Measurements from ENCODE around the gene PRDM8.

Gene PRDM8

DNA sequence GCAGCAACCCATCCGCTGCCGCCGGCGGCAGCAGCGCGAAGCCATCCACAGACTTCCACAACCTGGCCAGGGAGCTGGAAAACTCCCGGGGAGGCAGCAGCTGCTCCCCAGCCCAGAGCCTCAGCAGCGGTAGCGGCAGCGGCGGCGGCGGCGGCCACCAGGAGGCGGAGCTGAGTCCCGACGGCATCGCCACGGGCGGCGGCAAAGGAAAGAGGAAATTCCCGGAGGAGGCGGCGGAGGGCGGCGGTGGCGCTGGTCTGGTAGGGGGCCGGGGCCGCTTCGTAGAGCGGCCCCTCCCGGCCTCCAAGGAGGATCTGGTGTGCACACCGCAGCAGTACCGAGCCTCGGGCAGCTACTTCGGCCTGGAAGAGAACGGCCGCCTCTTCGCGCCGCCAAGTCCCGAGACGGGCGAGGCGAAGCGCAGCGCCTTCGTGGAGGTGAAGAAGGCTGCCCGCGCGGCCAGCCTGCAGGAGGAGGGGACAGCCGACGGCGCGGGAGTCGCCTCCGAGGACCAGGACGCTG, 4.9 kb downstream of the PRDM8 start:
- peak; percentile 84 to 85 for DNase-seq

DNA sequence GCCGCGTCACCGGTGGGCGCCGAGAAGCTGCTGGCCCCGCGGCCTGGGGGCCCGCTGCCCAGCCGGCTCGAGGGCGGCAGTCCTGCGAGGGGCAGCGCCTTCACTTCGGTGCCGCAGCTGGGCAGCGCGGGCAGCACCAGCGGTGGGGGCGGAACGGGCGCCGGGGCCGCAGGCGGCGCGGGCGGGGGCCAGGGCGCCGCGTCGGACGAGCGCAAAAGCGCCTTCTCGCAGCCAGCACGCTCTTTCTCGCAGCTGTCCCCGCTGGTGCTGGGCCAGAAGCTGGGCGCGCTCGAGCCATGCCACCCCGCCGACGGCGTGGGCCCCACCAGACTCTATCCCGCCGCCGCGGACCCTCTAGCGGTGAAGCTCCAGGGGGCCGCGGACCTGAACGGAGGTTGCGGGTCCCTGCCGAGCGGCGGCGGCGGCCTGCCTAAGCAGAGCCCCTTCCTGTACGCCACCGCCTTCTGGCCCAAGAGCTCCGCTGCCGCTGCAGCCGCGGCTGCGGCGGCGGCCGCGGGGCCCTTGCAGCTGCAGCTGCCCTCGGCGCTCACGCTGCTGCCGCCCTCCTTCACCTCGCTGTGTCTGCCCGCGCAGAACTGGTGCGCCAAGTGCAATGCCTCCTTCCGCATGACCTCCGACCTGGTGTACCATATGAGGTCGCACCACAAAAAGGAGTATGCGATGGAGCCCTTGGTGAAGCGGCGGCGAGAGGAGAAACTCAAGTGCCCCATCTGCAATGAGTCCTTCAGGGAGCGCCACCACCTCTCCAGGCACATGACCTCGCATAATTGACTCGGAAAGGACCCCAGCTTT, 5.6 kb downstream of the PRDM8 start:
- peak; percentile 44 to 55 for DNase-seq

DNA sequence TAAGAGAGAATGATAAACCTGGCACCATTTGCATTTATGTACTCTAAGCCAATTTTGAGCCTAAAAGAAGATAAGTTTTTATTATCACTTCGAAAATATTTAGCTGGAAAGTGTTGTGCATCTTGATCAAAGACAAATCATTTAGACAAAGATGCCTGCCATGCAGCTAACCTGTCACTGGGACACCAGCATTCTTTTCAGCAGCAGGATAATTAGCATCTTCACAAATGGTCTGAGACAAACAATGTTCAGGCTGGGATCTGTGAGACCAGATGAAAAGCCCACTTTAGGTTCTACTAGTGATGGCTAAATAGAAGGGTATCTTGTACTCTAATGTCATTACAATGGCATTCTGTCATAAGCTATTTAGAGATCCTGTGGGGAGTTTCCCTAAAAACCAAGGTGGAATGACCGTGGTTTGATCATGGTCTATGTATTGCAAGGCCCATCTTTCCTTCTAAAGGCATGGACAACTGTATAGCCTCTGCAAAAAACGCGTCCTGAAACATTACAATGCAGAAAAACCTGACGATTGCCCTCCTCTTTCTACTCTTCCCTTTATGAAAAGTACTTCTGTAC, 7.2 kb downstream of the PRDM8 start:
- no peak for DNase-seq

DNA sequence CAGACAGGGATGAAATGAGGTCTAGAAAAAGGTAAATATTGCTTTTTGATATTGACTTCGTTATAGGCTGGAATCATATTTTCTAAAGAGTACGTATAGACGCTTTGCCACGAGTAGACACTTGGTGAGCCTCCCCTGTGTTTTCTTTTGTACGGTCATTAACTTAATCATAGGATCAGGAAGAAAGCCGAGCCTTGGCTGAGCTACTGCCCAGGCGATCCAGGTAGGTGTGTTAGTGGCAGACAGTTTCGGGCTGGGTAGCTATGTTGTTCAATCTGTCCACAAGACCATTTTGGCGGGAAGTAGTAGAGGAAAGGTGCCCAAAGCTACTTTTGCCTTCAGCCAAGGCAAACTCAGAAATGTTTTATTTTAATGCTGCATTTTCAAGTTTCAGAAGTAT, 8.8 kb downstream of the PRDM8 start:
- no peak for DNase-seq

DNA sequence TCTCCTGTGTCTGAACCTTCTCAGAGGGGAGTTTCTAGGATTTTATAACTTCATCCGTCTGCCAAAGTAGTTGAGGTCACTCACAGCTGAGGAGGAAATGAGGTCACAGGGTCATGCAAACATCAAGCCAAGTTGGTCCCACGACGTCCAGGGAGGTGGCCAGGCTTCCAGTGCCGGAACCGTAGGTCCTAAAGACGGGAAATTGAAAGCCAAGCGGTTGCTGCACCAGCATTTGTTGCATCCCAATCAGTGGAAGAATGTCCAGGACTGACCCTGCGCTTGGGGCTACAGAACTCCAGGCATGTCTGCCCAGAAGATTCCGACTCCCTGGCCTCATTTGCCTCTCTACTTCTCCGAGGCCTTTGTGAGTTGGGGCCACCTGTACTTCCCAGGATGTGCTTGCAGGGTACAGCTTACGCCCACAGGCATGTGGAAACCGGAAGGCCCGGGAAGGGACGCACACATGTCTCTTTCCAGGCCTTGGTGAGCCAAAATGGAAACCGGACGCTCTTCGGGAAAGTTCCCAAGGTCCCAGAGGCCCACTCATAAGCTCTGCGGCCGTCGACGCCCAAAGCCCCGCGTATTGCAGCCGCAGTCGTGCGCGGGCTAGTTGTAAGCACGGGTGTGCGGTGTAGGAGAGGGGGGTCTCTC, 9.3 kb downstream of the PRDM8 start:
- DNase-seq = no peak

DNA sequence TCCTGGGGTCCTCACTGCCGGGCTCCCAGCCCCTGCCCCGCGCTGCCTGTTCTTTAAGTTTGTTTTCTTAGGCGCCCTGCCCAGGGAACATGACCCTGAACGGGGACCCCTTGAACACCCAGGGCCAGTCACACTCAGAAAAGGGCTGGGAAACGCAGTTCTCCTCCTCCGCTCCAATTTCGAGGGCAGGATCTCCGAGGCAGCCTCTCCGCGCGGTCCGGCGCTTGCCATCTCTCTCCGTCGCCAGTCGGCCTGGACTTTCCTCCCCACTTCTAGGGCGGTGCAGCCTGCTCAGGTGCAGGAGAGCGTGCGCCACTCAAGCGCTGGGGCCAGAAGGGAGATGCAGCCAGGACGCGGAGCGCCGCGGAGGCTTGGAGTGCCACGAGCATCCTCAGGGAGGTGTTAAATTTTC, 9.9 kb downstream of the PRDM8 start:
- no peak for DNase-seq

DNA sequence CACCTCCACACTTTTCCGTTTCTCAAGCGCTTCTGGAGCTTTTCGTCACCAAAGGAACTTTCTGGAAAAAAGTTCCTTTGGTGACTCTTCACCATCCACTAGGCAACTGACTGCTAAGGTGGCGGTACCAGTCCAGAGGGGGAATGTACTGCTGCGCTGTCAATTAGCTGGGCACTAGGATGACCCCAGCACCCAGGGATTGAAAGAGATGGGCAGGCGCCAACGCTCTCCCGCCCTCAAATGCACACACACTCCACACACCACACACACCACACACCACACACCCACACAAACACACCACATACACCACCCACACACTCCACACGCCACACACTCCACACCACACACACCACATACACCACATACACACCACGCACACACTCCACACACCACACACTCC, 10.4 kb downstream of the PRDM8 start:
- DNase-seq = no peak

DNA sequence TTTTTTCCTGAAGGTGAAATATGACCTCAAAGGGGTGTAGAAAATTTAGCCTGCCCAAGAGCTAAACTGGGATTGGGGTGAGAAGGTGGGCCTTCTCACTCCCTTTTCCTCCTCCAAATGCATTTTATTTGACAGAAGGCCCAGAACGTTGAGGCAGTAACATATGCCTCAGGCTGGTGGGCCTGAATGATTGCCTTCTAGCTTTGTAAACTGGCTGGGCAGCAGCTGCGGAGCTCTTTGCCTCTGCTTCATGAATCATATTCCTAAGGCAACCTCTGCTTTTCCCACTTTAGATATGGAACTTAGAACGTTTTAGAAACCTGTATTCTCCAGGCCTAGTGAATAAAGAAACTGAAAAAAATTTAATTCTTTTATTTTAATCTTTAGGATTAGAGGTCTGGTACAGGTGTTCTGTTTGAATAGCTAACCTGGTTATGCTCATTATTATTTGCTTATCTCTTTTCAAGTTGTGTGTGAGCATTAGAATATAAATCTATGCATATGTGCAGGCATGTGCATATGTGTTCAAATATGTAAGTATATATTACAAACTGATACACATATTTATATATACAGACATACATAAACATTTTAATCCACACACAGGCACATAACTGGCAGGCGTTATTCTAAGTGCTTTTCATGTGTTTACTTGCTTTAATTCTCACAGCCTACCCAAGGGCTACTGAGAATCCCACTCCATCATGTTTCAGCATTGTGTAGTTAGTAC, 11.5 kb downstream of the PRDM8 start:
- no peak for DNase-seq

DNA sequence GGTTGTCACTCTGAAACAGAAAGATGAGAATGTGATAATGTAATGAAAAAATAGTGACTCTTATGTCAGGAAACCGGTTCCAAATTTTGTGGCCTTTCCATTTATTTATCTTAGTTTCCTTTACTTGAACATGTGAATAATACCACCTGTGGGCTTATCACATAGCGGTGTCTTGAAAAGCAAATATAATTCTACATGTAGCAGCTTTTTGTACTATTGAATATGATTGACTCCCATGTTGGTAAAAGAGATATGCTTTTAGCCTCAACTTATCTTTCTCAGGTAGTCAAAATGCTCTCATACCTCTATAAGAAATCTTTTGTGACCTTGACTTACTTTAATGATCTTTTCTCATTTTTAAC, 12.0 kb downstream of the PRDM8 start:
- no peak for DNase-seq

DNA sequence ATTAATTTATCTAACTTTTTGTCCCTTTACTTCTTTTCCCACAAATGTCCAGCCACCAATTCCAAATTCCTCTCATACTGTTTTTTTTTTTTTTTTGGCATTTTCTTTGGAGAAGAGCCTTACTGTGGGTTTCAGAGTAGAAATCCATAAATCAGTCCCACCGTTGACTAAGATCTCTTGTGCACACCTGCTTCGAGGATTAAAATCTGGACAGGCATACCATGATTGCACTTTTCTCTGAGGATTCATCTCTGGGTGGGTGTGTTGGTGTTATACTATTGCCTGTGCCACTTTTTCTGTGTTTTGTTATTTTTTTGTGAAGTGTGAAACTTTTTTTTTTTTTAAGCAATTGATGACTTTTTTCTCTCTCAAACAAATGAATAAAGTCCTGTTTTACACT, 13.2 kb downstream of the PRDM8 start:
- DNase-seq = no peak

DNA sequence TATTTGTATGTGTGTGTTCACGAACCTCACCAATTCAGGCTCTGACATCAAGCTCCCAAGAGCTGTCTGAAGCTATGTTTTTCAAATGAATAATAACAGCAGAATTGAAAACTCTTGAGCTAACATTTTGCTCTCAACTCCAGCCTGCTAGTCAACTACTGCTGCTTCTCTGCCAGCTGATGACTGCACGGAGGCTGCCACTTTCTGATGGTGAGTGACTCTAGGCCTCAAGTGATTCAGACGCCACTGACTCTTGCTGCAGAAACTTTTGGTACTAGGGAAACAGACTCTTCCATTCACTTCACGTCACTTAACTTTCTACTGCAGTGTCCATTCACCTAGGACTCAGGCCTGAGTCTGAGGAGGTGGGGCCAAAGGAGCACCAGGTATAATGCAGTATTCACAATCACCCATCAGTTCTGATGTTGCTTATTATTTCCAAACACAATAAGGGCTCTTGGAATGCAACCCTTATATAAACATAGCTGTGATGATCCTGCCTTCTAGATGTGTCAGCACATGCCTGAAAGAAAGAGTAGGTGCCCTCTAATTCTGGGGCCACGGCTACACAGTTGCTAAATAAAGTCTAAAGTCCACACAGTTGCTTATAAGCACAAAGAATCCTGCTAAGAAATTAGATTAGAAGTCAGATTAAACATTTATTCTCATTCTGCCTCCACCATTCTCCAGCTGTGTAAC, 16.0 kb downstream of the PRDM8 start:
- DNase-seq = no peak

DNA sequence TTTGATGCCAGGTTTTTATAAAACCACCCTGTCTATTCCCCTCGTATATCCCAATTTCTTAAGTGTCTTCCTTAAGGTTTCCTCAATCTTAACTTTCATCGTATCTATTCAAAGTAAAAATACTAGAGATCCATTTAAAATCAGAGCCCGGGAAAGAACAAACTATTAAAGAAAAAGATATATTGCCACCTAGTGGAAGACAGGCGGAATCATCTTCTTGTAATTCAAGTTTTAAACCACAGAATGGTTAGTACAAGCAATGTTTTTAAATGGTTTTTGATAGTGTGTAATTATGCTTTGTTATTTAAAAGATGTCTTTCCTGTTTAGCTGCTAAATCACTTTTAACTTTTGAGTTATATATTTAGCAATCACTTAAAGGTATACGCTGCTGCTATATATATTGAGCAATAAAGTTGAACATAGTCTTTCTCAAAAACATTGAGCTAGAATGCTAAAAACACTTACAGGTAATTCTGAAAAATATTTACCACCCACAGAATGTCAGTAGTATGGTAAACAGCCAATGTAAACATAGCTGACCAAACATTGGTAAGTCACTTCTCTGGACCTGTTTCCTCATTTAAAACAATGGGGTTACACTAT, 18.2 kb downstream of the PRDM8 start:
- DNase-seq = no peak

DNA sequence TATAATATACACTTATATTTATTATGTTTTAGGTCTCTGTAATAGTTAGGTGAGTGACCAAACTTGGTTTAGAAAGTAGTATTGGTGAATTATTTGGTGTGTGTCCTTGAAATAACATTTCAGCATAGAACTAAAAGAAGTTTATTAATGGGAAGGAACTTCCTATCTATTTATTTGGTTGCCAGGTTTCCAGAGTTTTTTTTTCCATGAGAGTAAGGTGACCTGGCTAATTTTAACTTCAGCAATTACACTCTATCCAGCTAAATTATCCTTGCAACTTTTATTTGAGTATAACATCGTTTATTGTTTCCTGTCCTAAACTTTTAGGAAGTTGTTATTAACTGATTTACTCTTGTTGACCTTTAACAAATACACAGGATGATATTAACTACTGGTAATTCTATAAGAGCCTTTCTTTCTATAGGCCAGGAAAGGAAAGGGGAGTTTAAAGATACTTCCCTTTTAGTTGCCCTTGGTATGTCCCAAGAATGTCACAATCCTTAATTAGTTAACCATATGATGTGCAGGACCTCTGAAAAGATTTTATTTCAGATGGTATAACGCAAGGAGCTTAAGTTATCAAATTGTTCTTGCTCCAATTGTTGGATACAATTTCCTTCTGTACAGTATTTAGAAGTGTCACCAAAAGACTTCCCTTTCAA, 18.9 kb downstream of the PRDM8 start:
- DNase-seq = no peak

DNA sequence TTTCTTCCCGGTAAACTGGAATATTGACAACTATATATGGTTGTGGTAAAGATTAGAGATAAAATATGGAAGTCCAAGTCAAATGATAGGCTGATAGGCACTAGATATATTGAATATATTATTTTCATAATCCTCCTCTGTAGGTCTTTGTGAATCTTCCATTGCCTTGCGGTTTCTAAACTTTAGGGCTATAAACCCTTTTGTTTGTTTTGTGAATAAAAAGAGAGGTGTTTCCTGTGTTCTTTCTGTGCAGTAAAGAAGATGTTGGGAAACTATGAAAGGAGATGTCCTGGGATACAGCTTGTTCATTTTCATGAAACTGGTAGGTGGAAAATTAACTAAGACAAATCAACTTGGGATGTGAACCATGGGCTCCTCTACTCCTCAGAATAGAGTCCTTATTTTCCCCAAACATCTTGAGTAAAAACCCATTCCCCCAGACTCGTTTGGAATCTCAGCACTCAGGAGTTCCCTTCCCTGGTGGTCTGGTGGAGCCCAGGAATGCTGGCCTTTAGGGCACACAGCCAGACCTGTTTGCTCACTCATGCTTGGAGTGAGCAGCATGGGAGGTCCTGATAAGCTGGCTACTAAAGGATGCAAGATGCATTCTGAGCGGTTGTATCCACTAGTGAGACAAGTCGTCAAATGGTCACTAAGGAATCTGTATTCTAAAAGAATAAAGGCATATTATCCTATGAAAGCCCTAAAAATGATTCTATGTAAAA, 22.2 kb downstream of the PRDM8 start:
- no peak for DNase-seq

DNA sequence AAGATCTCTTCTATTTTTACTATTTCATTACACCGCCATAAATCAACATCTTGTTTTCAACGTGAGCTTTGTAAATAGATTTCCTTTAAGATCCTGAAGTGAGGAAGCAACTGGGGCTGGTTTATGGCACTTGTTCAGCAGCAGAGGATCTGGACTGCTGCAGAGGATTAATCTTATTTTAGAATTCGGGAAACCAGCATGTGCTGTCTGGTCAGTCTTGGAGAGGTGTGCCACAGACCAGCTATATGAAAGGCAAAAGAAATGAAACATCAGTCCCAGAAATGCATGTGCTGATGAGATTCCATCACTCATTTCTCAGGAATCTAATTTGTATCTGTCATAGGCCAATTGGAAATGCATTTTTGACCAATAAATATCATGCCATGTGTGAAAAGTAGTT, 23.4 kb downstream of the PRDM8 start:
- no peak for DNase-seq

DNA sequence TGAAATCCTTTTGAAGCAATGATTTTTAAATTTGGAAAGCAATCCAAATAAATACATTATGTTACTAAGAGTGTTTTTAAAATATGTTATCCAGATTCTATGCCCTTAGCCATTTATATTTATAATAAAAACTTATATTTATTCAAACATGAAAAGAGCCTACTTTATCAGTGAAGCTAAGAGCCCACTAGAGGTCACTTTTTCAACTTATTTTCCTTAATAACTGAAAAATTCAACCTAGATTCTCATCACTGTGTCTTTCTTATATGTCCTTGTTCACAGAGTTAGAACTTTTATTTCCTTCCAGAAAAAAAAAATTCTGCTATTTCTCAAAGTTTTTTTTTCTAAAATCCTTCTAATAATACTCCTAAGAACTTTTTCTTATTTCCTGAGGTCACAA, 23.9 kb downstream of the PRDM8 start:
- DNase-seq = no peak

DNA sequence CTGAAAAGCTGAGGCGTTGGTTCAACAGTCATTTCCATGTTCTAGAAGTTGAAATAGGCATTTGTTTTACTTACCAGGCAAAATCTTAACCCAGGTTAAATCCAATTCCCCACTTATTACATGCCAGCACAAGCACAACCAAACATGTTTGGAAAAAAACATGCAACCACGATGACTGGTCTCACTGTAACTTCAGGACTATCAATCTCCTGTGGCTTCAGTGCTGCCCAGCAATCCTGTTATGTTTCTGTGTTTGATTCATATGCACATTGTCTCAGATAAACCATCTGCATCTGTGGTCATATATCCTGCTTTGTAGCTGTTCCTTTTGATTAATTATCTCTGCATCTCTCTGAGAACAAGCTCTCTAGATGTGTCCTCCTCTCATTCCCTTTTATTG, 28.3 kb downstream of the PRDM8 start:
- no peak for DNase-seq

DNA sequence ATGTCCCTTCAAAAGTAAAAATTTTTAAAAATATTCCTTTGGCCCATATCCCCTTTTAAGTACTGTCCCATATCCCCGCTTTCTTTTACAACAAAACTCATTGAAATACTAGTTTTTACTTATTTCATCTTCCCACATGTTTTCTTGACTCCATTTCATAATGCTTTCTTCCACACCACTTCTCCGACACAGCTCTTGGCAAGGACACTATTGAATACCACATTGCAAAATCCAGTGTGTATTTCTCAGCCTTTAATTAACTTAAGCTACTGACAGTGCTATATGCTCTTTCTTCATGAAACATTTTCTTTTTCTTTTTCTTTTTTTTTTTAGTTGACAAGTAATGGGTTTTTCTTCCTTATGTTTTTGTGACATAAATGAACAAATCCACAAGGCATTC, 28.8 kb downstream of the PRDM8 start:
- DNase-seq = no peak

DNA sequence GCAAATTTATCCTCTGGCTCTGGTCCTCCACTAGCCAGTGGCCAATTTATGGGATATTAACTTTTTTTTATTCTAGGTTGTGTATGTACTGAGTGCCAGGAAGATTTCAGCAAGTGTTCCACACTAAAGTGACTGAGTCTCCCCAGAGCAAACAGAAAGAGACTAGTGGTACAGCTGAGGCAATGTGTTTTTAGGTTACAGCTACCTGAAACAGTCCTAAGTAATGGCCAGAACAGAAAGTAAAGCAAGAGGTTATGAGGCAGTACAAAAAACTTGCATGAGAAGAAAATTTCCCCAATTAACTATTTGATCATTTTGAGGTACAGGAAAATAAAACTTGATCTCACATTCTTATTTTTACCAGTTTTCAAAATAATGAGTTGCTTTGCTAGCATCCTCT, 31.2 kb downstream of the PRDM8 start:
- DNase-seq = no peak

DNA sequence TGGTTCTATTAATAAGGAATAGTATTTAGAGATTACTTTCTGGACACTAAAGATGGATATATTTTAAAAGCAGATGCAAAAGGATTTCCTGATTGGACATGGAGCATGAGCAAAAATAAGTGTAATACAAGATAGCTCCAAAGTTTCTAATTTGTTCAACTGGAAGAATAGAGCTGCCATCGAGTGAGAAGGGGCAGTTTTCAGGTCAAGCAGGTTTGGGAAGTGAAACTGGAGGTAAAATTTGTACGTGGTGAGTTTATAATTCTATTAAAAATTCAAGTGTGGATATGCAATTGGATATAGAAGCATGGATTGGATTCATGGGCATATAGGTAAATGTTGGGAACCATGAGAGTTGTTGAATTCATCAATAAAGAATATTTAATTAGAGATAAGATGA, 31.8 kb downstream of the PRDM8 start:
- no peak for DNase-seq

DNA sequence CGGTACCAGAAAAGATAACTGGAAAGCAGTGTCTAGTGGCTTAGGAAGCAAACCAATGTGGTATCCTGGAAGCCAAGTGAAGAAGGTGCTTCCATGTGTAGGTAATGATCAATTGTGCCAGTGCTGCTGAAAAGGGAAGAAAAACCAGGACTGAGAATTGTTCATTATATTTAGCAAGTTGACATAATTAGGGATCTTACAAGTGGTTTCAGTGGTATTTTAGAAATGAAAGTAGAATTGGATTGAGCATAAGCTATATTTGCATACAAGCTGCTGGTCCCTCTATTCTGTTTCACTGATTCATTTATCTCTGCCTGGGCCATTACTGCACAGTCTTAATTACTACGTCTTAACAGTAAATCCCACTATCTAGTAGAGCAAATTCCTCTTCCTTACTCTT, 32.3 kb downstream of the PRDM8 start:
- no peak for DNase-seq
